ENCODE data around the gene FOXO1.

Gene FOXO1

DNA sequence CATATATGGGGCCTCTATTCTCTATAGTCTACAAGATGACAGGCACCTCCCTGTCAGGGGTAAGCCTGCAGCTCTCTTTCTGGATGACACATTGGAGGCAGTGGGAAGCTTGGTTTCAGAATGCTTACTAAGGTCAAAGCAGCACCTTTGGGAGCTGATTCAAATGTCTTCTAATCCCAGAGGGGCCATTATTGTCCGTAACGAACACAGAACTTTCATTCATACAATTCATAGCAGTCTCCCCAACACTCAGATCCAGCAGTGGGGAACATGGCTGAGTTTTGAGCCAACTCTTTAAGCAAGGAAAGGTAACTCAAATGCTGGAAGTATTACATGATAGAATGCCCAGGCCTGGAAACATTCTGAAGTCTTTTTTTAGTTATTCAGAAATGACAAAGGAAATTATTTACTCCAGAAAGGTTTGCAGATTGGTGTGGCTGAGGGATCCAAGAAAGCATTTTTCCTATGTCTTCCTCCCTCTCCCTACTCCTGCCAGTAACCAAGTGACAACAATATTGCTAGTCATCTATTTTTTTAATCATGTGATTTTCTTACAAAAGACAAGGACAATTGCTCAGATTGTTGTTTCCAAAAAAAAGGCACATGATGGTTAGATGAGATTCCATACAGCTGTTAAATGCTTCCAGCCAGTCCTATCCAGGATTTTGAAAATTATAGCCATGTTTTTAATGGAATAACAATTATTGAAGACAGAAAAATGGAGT is 118.7 kb downstream of the FOXO1 start:
- no peaks in the 10 kb centered on the region for H4K20me1 ChIP-seq (ENCODE audit: low read depth, low read length)
- no peaks in the 10 kb centered on the region for H3K36me3 ChIP-seq (ENCODE audit: low read length)
- peaks cover 19% of the 10 kb centered on the region; the same call in 1 of the 2 replicates for H3F3A ChIP-seq (ENCODE audit: insufficient read depth)
- no peaks in the 10 kb centered on the region for H3K9me2 ChIP-seq (replicated peaks; ENCODE audit: insufficient read depth, low read length)
- TF ChIP-seq, protein P1, sequence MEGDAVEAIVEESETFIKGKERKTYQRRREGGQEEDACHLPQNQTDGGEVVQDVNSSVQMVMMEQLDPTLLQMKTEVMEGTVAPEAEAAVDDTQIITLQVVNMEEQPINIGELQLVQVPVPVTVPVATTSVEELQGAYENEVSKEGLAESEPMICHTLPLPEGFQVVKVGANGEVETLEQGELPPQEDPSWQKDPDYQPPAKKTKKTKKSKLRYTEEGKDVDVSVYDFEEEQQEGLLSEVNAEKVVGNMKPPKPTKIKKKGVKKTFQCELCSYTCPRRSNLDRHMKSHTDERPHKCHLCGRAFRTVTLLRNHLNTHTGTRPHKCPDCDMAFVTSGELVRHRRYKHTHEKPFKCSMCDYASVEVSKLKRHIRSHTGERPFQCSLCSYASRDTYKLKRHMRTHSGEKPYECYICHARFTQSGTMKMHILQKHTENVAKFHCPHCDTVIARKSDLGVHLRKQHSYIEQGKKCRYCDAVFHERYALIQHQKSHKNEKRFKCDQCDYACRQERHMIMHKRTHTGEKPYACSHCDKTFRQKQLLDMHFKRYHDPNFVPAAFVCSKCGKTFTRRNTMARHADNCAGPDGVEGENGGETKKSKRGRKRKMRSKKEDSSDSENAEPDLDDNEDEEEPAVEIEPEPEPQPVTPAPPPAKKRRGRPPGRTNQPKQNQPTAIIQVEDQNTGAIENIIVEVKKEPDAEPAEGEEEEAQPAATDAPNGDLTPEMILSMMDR (IDR thresholded peaks at IDR 0.05; ENCODE audit: insufficient read depth, low read length, poor library complexity, severe bottlenecking), result no peak
- no peak for TF ChIP-seq EZH2phosphoT487 (conservative IDR thresholded peaks at IDR 0.05; ENCODE audit: low read length)
- no peak overlapping the region for H2AFZ ChIP-seq (ENCODE audit: low read depth, low read length, severe bottlenecking)
- H3K27me3 ChIP-seq (ENCODE audit: low read length), result no peaks in the 10 kb centered on the region
- H3K9me3 ChIP-seq (ENCODE audit: insufficient read depth, low read length), result no peaks in the 10 kb centered on the region
- H3K79me2 ChIP-seq (ENCODE audit: insufficient read depth, low read length), result peaks cover 3% of the 10 kb centered on the region; the same call in 1 of the 2 replicates
- H3K4me3 ChIP-seq (ENCODE audit: insufficient read depth, low read length, poor library complexity, severe bottlenecking), result no peak overlapping the region
- no peak overlapping the region for H3K27ac ChIP-seq (ENCODE audit: low read depth, low read length)
- H3K4me2 ChIP-seq (ENCODE audit: low read depth, low read length, poor library complexity, severe bottlenecking), result no peak overlapping the region
- H3K9ac ChIP-seq (ENCODE audit: low read length), result no peak overlapping the region

GRCh38 chr13:40546047-40546446 is 120.4 kb downstream of the FOXO1 start:
- H3K27me3 ChIP-seq (ENCODE audit: low read length), result no peaks in the 10 kb centered on the region
- H2AFZ ChIP-seq (ENCODE audit: low read depth, low read length, severe bottlenecking), result no peak overlapping the region
- no peak for TF ChIP-seq EZH2phosphoT487 (conservative IDR thresholded peaks at IDR 0.05; ENCODE audit: low read length)
- TF ChIP-seq, protein P1 (IDR thresholded peaks at IDR 0.05; ENCODE audit: insufficient read depth, low read length, poor library complexity, severe bottlenecking), result no peak
- H3K9me3 ChIP-seq (ENCODE audit: insufficient read depth, low read length), result no peaks in the 10 kb centered on the region
- no peaks in the 10 kb centered on the region for H3K9me2 ChIP-seq (replicated peaks; ENCODE audit: insufficient read depth, low read length)
- H3K27ac ChIP-seq (ENCODE audit: low read depth, low read length), result no peak overlapping the region
- no peaks in the 10 kb centered on the region for H3K79me2 ChIP-seq (ENCODE audit: insufficient read depth, low read length)
- H3K4me2 ChIP-seq (ENCODE audit: low read depth, low read length, poor library complexity, severe bottlenecking), result no peak overlapping the region
- no peak overlapping the region for H3K9ac ChIP-seq (ENCODE audit: low read length)
- H3K36me3 ChIP-seq (ENCODE audit: low read length), result no peaks in the 10 kb centered on the region
- H4K20me1 ChIP-seq (ENCODE audit: low read depth, low read length), result no peaks in the 10 kb centered on the region
- no peak overlapping the region for H3K4me3 ChIP-seq (ENCODE audit: insufficient read depth, low read length, poor library complexity, severe bottlenecking)
- H3F3A ChIP-seq (ENCODE audit: insufficient read depth), result peaks cover 11% of the 10 kb centered on the region; the same call in 1 of the 2 replicates

- Histone ChIP-seq H3K9me2 (replicated peaks; ENCODE audit: insufficient read depth, low read length) (no peaks in the 10 kb centered on the region), H3K27ac (ENCODE audit: low read depth, low read length) (no peak overlapping the region), H3K9ac (ENCODE audit: low read length) (no peak overlapping the region), H2AFZ (ENCODE audit: low read depth, low read length, severe bottlenecking) (no peak overlapping the region), H3K4me2 (ENCODE audit: low read depth, low read length, poor library complexity, severe bottlenecking) (no peak overlapping the region), H3K36me3 (ENCODE audit: low read length) (no peaks in the 10 kb centered on the region), H3K4me3 (ENCODE audit: insufficient read depth, low read length, poor library complexity, severe bottlenecking) (no peak overlapping the region), H4K20me1 (ENCODE audit: low read depth, low read length) (no peaks in the 10 kb centered on the region), H3K79me2 (ENCODE audit: insufficient read depth, low read length) (no peaks in the 10 kb centered on the region), H3K27me3 (ENCODE audit: low read length) (no peaks in the 10 kb centered on the region), H3K9me3 (ENCODE audit: insufficient read depth, low read length) (no peaks in the 10 kb centered on the region), H3F3A (ENCODE audit: insufficient read depth) (peaks cover 4% of the 10 kb centered on the region; the same call in 1 of the 2 replicates)
- TF ChIP-seq, protein P1 (IDR thresholded peaks at IDR 0.05; ENCODE audit: insufficient read depth, low read length, poor library complexity, severe bottlenecking), result no peak
- TF ChIP-seq EZH2phosphoT487 (conservative IDR thresholded peaks at IDR 0.05; ENCODE audit: low read length), result no peak
Measured at GRCh38 chr13:40540328-40541044, 126.0 kb downstream of the FOXO1 start.

Data from SU-DHL-6 (cell line).